HepG2 (cell line): ENCODE data around the gene MXRA8. TPM values are rescaled to one million over a fixed set of nuclear protein-coding genes. Genes with fewer than 3 reads are reported as not detected.

ENCODE experiments used
- ELF3 ChIP-seq: IDR thresholded peaks from 2 replicates; pipeline ENCODE4 v1.6.1; 2016; ENCODE audit warnings: missing genetic modification reagents, missing compliant biosample characterization
- HOXD1 ChIP-seq: sonication (generic); formaldehyde crosslinking; IDR thresholded peaks from 2 replicates; pipeline ENCODE4 v1.5.0; 2020; ENCODE audit warnings: missing genetic modification reagents
- JUN ChIP-seq: sonication (generic); formaldehyde crosslinking; IDR thresholded peaks from 2 replicates; pipeline ENCODE4 v1.4.0; 2020; ENCODE audit warnings: mild to moderate bottlenecking, missing genetic modification reagents
- KLF15 ChIP-seq: sonication (generic); formaldehyde crosslinking; IDR thresholded peaks from 2 replicates; pipeline ENCODE4 v1.8.1; 2023; ENCODE audit warnings: borderline replicate concordance, mild to moderate bottlenecking, inconsistent platforms, missing genetic modification reagents, mixed read lengths
- NCOA5 ChIP-seq: sonication (generic); formaldehyde crosslinking; IDR thresholded peaks from 2 replicates; pipeline ENCODE4 v1.4.0; 2020; ENCODE audit warnings: missing genetic modification reagents
- NFE2L1 ChIP-seq: sonication (generic); formaldehyde crosslinking; IDR thresholded peaks from 2 replicates; pipeline ENCODE4 v1.4.0; 2020; ENCODE audit warnings: missing genetic modification reagents, mild to moderate bottlenecking, borderline replicate concordance
- RXRA ChIP-seq: sonication (generic); formaldehyde crosslinking; IDR thresholded peaks from 2 replicates; pipeline ENCODE4 v1.5.1; 2020; ENCODE audit warnings: missing genetic modification reagents
- SALL1 ChIP-seq: sonication (generic); formaldehyde crosslinking; IDR thresholded peaks from 2 replicates; pipeline ENCODE4 v1.8.0; 2022; ENCODE audit warnings: mild to moderate bottlenecking, missing genetic modification reagents
- SETDB1 ChIP-seq: sonication (generic); formaldehyde crosslinking; IDR thresholded peaks from 2 replicates; pipeline ENCODE4 v1.5.1; 2020; ENCODE audit warnings: missing genetic modification reagents, mild to moderate bottlenecking, borderline replicate concordance
- SRSF9 ChIP-seq: fragments of 200-400 bp; formaldehyde crosslinking; IDR thresholded peaks from 2 replicates; pipeline ENCODE4 v1.6.1; 2018; ENCODE audit warnings: borderline replicate concordance, mild to moderate bottlenecking, low read depth, low read length; ENCODE audit not compliant: insufficient read depth, poor library complexity, severe bottlenecking
- TFDP2 ChIP-seq: sonication (generic); formaldehyde crosslinking; IDR thresholded peaks from 2 replicates; pipeline ENCODE4 v1.4.0; 2020; ENCODE audit warnings: missing genetic modification reagents
- ZBTB7B ChIP-seq: sonication (generic); formaldehyde crosslinking; IDR thresholded peaks from 2 replicates; pipeline ENCODE4 v1.4.0; 2020; ENCODE audit warnings: missing genetic modification reagents
- ZNF235 ChIP-seq: sonication (generic); formaldehyde crosslinking; IDR thresholded peaks from 2 replicates; pipeline ENCODE4 v1.8.1; 2023; ENCODE audit warnings: mild to moderate bottlenecking, missing genetic modification reagents, borderline replicate concordance
- ZNF251 ChIP-seq: sonication (generic); formaldehyde crosslinking; IDR thresholded peaks from 2 replicates; pipeline ENCODE4 v1.9.0; 2021; ENCODE audit warnings: mild to moderate bottlenecking, missing genetic modification reagents
- ZNF34 ChIP-seq: sonication (generic); formaldehyde crosslinking; IDR thresholded peaks from 2 replicates; pipeline ENCODE4 v1.4.0; 2020; ENCODE audit warnings: mild to moderate bottlenecking, missing genetic modification reagents, borderline replicate concordance
- ZNF44 ChIP-seq: sonication (generic); formaldehyde crosslinking; IDR thresholded peaks from 2 replicates; pipeline ENCODE4 v1.5.1; 2020; ENCODE audit warnings: mild to moderate bottlenecking, missing genetic modification reagents
- ZSCAN20 ChIP-seq: sonication (generic); formaldehyde crosslinking; IDR thresholded peaks from 2 replicates; pipeline ENCODE4 v1.4.0; 2020; ENCODE audit warnings: missing genetic modification reagents, mild to moderate bottlenecking, borderline replicate concordance
- polyA plus RNA-seq, 8 experiments: library from polyadenylated mRNA; depleted of rRNA in 3 of 8; stranded (reverse) in 7 of 8; unstranded in 1 of 8; fragments of >200 nt; fragmentation: Illumina TruSeq in 4 of 8; extraction: Trizol in 4 of 8; gene quantifications; 2 replicates each; pipeline versions ENCODE4 v1.2.1 to v1.2.3, GENCODE V29; 2011 to 2016; ENCODE audit warnings: low read depth in 4 of 8, missing spikeins in 1 of 8, mixed read lengths in 1 of 8; ENCODE audit not compliant: insufficient read depth in 1 of 8
- total RNA-seq, 5 experiments: library from RNA; depleted of rRNA; stranded (reverse); fragments of >200 nt; fragmentation: Illumina TruSeq; extraction: Trizol; gene quantifications; 2 replicates each; pipeline ENCODE4 v1.2.3, GENCODE V29; 2016; ENCODE audit warnings: low read depth in 1 of 5
- TF ChIP-seq, protein P1 (sequence below): sonication (generic); formaldehyde crosslinking; IDR thresholded peaks from 2 replicates; pipeline ENCODE4 v1.4.0; 2020; ENCODE audit warnings: mild to moderate bottlenecking, missing genetic modification reagents
- TF ChIP-seq, protein P2 (sequence below): sonication (generic); formaldehyde crosslinking; IDR thresholded peaks from 2 replicates; pipeline ENCODE4 v1.4.0; 2020; ENCODE audit warnings: missing genetic modification reagents, mild to moderate bottlenecking, borderline replicate concordance

Gene MXRA8
- total and polyA plus RNA-seq, 2 of the 13 experiments (the other 11 are each of a cell fraction or from before 2014, with no cell fraction given): 19.8 to 44.8 TPM

GRCh38 chr1:1406821-1407635 is 48.7 kb upstream of the MXRA8 start, which contains the start of gene MRPL20 (continued):
- TF ChIP-seq TFDP2 (peak; percentile 70; the same call in 1 of the 2 replicates), JUN (CRISPR knock-in tag) (no peak), SRSF9 (no peak), HOXD1 (CRISPR knock-in tag) (0 out of 2 replicates have a peak, but pooled peaks have one; percentile 24), ZBTB7B (CRISPR knock-in tag) (peak; percentile 82), ZNF34 (CRISPR knock-in tag) (peak; percentile 28; the same call in 1 of the 2 replicates), ELF3 (CRISPR knock-in tag) (peak; percentile 77; the same call in 1 of the 2 replicates), KLF15 (CRISPR knock-in tag) (no peak), ZNF44 (peak; percentile 53; the same call in 1 of the 2 replicates), NFE2L1 (CRISPR knock-in tag) (no peak), RXRA (CRISPR knock-in tag) (peak; percentile 88), ZNF251 (CRISPR knock-in tag) (no peak), ZSCAN20 (CRISPR knock-in tag) (no peak), ZNF235 (peak; percentile 63; the same call in 1 of the 2 replicates), SETDB1 (CRISPR knock-in tag) (no peak), SALL1 (CRISPR knock-in tag) (peak; percentile 90), NCOA5 (CRISPR knock-in tag) (no peak)
- TF ChIP-seq, protein P1, sequence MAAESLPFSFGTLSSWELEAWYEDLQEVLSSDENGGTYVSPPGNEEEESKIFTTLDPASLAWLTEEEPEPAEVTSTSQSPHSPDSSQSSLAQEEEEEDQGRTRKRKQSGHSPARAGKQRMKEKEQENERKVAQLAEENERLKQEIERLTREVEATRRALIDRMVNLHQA (CRISPR knock-in tag): no peak
- TF ChIP-seq, protein P2, sequence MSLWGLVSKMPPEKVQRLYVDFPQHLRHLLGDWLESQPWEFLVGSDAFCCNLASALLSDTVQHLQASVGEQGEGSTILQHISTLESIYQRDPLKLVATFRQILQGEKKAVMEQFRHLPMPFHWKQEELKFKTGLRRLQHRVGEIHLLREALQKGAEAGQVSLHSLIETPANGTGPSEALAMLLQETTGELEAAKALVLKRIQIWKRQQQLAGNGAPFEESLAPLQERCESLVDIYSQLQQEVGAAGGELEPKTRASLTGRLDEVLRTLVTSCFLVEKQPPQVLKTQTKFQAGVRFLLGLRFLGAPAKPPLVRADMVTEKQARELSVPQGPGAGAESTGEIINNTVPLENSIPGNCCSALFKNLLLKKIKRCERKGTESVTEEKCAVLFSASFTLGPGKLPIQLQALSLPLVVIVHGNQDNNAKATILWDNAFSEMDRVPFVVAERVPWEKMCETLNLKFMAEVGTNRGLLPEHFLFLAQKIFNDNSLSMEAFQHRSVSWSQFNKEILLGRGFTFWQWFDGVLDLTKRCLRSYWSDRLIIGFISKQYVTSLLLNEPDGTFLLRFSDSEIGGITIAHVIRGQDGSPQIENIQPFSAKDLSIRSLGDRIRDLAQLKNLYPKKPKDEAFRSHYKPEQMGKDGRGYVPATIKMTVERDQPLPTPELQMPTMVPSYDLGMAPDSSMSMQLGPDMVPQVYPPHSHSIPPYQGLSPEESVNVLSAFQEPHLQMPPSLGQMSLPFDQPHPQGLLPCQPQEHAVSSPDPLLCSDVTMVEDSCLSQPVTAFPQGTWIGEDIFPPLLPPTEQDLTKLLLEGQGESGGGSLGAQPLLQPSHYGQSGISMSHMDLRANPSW (CRISPR knock-in tag): no peak
